HG03469 (cell line): ENCODE results near the gene SAMD3.
"Not testable (repeated sequence)": the region's sequence is repeated elsewhere in the genome, so short reads cannot be mapped to it uniquely, and the experiment has no call there.

Source experiments
- ATAC-seq: cut with Tn5 transposase; IDR thresholded peaks from one replicate; pipeline ENCODE4 v1.9.1; 2021; ENCODE audit warnings: mild to moderate bottlenecking, moderate library complexity, moderate number of reproducible peaks; ENCODE audit not compliant: unreplicated experiment

SAMD3 gene, protein sequence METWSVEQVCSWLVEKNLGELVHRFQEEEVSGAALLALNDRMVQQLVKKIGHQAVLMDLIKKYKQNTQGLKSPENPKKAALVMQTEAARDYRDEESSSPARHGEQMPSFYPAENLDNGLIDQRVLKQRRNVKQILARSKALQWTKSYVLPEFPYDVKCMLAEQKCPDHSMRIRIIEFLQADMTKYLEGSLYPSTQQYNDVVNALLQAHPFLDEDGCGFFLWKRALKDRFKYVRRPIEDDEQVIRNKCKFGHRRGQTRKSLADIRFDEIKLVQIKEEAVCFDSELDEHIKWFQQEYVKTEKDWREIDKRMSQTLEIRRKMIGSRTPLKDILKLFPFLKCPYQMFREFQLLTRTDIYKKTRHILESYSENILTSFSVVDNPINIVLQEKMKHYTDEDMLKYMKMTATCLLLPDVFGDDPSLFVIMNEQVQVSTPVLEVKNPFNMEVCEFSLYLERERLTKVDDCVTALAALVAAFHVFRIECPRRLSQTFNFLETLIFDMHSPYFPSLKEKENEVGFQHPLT

DNA sequence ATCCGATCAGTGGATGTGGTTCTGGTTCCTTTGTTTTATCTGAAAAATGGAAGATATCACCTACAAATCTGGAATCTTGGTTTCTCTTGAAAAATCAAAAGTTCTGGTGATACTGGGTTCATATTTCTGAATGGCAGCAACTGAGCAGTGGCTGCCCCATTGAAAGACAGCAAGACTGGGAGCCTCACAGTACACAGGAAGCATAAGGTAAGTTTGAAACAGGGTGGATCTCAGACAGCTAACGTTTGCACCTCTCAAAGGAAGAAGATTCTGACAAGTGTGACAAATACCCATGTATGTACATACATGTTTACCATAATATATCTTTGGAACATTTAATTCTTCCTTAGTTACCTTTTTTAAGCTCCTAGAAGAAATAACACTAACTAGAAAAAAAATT lies at the start of gene SAMD3:
SAMD3 (minus strand) TSS at position 177 of the 400 bp plus-strand sequence. CDS start 7,678 bp downstream, outside the sequence.
- no peak for ATAC-seq

DNA sequence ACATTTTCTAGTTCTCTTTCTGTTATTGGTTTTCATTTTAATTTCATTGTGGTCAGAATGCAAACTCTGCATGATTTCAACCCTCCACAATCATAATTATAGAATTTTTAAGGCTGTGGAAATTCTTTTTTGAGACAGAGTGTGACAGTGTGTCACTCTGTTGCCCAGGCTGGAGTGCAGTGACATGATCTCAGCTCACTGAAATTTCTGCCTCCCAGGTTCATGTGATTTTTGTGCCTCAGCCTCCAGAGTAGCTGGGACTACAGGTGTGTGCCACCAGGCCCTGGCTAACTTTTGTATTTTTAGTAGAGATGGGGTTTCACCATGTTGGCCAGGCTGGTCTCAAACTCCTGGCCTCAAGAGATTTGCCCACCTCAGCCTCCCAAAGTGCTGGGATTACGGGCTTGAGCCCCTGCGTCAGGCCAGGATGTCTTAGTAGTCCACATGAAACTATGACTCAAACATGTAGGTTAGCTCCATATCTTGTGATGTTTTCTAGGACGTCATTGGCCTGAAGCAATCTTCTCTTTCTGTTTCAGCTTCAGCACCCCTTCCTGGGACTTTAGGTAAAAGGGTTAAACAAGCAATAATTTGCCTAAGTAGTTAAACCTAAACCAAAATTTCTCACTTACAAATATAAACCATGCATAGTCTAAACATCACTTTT lies 47.4 kb upstream of the SAMD3 start:
- ATAC-seq = no peak

DNA sequence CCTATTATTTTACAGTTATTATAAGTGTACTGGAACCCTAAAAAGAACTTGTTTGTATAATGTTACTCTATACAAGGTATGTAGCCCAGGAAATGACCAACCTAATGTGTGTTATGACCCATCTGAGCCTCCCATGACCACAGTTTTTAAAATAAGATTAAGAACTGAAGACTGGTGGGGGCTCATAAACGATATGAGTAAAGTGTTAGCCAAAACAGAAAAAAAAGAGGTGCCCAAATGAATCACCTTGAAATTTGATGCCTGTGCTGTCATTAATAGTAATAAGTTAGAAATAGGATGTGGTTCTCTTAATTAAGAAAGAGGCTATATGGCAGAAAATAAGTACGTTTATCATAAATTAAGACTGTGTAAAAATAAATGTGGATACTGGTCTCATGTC lies 42.8 kb upstream of the SAMD3 start:
- ATAC-seq = not testable (repeated sequence)

DNA sequence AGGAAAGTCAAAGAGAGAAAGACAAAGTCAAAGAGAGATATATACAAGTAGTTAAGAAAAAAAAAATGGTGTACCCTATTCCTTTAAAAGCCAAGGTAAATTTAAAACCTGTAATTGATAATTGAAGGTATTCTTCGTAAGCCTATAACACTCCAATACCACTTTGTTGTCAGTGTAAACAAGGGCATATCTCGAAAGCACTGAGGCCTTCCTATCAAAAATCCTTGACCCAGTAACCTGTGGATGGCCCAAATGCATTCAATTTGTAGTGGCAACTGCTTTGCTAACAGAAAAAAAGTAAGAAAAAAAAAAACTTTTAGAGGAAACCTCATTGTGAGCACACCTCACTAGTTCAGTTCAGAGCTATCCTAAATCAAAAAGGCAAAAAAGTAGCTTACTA lies 39.3 kb upstream of the SAMD3 start:
- ATAC-seq = no peak

DNA sequence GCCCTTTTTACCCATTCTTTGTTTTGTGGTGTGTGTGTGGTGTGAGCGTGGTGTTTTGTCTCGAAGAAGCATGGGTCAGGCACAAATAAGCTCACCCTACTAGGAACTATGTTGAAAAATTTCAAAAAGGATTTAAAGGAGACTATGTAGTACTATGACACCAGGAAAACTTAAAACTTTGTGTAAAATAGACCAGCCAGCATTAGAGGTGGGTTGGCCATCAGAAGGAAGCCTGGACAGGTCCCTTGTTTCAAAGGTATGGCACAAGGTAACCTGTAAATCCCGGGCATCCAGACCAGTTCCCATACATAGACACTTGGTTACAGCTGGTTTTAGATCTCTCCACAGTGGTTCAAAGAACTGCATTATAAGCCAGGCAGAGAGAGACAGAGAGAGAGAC lies 38.8 kb upstream of the SAMD3 start:
- ATAC-seq = not testable (repeated sequence)

DNA sequence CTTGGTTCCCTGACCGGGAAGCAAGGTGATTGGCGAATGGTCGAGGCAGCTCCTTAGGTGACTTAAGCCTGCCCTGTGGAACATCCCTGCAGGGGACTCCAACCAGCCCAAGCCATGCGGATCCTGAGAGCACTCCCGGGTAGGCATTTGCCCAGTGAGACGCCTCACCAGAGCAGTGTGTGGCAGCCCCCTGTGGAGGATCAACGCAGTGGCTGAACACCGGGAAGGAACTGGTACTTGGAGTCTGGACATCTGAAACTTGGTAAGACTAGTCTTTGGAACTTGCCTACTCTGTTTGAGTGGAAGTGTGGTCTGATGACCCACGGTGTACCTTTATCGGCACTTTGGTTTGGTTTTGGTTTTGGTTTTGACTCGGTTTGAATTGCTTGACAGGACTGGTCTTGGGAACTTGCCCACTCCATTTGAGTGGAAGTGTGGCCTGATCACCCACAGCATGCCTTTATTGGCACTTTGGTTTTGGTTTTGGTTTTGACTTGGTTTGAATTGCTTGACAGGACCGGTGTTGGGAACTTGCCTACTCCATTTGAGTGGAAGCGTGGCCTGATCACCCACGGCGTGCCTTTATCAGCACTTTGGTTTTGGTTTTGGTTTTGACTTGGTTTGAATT lies 38.0 kb upstream of the SAMD3 start:
- not testable (repeated sequence) for ATAC-seq

DNA sequence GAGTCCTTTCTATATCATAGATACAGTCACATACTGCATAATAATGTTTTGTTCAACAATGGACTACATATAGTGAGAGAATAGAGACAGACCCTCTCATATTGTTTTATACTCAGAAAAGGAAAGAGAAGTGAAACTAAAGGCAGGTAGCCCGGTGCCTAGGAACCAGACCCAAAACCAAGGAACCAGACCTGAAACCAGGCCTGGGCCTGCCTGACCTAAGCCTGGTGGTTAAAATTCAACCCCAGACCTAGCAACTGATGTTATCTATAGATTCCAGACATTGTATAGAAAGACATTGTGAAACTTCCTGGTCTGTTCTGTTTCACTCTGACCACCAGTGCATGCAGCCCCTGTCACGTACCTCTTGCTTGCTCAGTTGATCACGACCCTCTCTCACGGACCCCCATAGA lies 37.3 kb upstream of the SAMD3 start:
- ATAC-seq = peak; percentile 46

DNA sequence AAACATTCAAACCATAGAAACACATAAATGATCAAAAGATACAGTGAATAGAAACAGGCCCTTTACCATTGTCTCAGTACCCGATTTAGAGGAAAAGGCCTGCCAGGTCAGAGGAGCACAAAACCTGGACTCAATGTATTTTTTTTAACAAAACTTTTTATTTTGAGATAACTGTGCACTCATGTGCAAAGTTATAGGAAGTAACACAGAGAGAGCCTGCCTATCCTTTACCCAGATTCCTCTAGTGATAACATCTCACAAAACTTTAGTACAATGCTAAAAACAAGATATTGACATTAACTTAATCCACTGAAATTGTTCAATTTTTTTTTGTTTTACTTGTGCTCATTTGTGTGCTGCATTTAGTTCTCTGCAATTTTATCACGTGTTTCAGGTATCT lies 36.8 kb upstream of the SAMD3 start:
- peak; percentile 18 for ATAC-seq

DNA sequence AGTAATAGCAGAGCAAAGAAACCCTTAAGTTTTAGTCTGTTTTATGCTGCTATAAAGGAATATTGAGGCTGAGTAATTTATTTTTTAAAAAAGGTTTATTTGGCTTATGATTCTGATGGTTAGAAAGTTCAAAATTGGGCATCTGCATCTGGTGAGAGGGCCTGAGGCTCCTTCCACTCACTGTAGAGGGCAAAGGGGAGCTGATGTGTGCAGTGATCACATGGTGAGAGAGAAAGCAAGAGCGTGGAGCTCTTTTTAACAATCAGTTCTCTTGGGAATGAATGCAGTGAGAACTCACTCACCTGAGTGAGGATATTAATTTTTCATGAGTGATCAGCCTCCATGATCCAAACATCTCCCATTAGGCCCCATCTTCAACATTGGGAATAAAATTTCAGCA lies 36.4 kb upstream of the SAMD3 start:
- no peak for ATAC-seq

DNA sequence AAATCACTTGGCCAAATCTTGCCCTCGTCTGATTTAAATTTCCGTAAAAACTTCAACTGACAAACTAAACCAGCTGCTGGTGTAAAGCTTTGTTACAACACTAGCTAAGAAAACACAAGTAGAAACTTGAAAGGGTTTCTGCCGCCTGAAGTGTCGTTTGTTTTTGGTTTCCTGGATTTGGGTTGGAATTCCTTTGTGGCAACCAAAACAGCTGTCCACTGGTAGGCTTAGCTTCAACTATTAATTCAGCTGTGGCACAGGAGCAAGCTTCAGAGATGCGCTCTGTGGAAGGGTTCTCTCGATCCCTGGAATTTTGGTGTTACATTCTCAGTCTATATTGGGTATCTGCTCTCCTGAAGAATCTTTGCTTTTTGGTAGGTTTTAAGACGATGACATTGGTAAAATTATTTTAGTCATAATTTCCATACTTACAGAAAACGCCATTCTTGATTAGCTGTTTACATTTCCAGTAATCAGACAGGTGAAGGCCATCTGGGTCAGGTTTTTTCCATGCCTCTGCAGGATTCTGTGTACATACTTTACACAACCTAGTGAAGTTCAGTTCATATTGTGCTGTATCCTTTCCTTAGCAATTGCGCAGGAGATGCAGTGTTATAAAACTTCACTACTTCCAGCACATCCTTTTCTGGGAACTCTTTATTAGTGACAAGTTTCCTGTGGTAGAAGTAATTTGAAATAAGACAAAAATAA lies 29.9 kb upstream of the SAMD3 start:
- no peak for ATAC-seq

DNA sequence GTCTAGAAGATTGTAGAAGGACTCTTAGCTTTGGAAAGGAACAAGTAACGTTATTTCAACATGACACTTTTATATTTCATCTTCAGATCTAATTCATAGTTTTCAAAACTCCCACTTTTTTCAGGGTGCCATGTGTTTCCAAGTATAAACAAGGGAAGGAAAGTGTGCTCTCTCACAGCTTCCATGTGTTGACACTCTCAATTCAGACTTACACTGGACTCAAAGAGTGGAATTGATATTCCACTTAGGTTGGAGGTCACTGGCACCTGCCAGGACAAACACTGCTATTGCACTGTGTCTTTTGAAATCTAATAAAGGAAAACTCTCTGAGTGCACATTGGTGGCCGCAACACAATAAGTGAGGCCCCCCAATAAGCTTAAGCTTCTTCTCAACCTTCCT lies 22.5 kb upstream of the SAMD3 start:
- ATAC-seq = no peak

DNA sequence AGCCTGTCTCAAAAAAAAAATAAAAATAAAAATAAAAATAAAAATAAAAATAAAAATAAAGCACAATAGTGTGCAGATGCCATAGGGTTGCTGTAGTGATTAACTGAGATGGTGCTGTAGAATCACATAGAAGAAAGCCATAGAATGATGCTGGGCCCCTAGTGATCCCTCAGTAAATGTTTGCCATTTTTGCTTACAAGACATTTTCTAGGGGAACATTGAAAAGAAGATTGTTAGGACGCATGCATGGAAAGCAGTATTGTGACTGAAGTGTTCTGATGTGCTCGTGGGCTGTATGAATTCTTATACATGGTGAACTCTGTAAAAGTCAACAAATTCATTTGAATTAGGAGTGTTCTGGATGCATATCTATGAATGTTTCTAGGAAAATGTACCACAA lies 22.0 kb upstream of the SAMD3 start:
- ATAC-seq = no peak

DNA sequence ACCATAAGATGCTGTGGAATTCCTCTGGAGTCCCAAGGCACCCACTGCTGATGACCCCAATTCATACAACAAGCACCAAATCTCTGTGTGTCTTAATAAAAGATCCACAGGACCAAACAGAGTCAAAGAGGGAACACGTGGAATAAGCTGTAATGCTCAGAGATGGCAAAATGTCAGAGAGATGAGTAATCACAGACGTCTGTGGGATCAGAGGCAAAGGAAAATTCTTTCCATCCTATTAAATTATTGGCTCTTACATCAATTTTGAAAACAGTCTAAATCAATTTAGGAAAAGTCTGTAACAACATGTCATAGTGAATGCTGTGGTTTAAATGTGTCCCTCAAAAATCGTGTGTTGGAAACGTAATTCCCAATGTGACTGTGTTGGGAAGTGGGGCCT lies 17.5 kb upstream of the SAMD3 start:
- ATAC-seq = no peak

DNA sequence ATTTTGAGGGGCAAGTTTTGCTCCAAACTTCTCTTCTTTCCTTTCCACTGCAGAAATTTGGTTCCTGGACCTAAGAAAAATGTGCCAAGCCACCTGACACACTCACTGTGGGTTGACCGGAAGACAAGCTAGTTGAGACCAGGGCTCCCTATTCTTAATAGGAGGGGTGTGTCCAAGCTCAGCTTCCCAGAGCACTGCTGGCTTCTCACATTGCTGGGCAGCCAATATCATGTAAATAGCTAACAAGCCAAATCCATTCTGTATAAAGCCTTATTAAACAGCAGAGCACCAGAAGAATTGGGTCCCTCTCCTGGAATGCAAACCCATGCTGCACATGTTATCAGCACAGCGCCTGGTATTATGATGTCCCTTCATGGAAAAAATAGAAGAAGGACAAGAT lies 17.0 kb upstream of the SAMD3 start:
- ATAC-seq = no peak

DNA sequence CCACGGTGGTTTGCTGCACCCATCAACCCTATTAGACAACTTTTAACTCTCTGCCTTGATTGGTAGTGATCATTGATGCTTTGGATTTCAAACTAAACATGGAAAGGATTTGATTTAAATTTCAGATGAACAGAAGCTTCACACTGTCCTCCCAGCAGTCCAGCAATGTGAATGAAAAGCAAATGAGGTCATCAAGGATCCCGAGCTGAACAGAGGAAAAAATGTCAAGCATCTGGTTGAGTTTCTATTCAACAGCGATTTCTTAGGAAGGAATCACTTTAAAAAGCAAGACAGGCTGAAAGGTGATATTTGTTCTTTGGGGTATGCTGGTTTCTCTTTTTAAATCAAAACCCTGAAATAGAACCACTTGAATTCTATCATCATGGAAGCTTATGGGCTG lies 10.6 kb upstream of the SAMD3 start:
- no peak for ATAC-seq

DNA sequence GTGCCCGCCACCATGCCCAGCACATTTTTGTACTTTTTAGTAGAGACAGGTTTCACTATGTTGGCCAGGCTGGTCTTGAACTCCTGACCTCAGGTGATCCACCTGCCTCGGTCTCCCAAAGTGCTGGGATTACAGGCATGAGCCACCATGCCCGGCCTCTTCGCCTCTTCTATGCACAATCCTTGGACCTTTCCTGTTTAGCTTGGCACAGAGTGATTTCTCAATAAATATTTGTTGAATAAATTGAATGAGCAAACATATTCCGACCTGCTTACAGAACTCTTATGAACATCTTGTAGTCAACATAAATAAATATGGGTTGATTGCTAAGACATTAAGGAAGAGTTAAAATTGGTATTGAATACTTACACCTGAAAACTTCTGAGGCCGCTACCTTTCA lies 7.8 kb upstream of the SAMD3 start:
- not testable (repeated sequence) for ATAC-seq

DNA sequence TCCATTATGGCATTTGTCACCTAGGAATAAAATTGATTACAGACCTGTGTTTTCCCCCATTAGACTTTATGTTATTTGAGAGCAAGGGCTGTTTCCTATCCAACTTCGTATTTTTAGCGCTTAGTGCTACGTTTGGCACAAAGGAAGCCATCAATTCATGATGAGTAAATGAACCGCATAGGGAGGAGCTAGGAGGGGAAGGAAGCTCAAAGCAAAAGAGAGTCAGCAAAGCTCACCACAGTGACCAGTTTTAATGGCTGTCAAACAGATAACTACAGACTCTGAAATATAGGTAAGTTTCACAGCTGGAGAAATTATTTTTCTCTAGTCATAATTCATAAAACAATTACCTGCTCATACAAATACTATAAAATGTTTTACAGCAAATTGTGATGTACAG lies 6.9 kb upstream of the SAMD3 start:
- no peak for ATAC-seq

DNA sequence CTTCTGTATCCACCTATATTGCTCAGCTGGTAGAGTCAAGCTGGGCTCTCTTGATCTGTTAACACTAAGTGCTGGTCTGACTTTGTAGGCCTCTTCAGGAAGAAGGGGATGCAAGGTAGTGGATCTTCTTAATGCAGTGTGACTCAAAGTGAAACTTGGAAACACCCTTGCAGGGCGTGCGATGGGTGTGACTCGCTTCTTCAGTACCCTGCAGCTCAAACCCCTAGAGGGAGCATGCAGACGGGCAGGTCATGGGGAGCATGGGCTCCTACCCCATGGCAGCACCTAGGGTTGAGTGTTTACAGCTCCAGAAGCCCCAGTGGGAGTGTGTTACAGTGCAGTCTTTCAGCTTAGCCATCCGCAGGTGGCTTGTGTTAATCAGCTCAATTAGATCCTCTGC lies 757 bp upstream of the SAMD3 start:
- ATAC-seq = peak; percentile 96

DNA sequence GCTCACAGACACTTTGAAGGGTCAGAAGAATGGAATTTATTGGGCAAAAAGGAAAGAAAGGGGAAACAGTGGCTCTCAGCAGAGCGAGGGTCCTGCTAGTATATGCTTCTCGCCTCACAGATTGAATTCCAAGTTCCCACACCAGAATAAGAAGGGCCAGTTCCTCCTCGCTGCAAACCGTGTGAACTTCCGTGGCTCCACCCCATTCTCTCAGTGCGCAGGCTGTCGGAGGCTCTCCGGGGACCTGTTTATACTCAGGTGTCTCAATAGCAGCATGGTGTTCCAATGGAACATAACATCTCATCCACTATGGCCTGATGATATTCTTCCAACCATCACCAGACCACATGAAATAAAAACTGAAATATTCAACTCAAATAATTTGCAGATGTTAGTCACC lies 4.6 kb downstream of the SAMD3 start:
- no peak for ATAC-seq

DNA sequence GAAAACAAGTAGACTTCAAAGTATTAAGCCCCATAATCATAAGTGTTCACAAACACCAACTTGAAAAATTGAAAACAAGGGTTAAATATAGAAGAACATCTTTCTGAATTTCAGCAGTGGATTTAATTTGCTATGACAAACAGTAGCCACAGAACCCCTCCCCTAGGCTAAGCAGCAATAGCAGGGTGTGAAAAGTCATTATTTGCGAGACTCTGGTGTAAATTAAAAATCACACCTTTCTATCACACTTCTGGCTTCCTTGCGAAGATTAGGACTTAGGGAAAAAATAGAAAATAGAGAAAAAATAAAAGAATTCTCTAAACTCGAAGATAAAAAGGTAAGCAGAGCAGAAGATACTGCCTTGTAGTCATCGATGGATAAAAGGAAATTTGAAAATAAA lies 6.1 kb downstream of the SAMD3 start:
- ATAC-seq = no peak

DNA sequence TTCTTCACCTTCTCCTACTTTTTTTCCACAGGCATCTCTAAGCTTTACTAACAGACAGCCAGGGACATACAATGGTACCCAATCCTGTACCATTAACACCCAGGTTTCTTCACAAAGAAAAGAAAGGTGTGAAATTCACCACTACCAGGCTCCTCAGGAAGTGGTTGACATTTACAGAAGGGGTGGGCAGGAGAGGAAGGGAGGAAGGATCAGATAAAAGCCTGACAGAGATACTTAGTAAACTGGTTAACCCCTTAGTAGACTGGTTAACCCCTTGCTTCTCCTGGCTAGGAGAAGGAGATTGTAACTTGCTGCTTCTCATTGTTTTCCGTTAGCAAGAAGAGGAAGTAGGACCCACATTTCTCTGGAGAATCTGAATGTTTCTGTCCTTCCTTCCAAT lies 7.2 kb downstream of the SAMD3 start:
- no peak for ATAC-seq
